T47D (cell line): Measurements from ENCODE around the gene CEP57L1.
"Not testable (repeated sequence)": the region's sequence is repeated elsewhere in the genome, so short reads cannot be mapped to it uniquely, and the experiment has no call there.

Experiments
- DNase-seq, 2 experiments: peaks; one replicate each; pipeline versions ENCODE4 v3.0.0 to v3.0.0-alpha.2; 2011 to 2012; ENCODE audit warnings: low read depth in 1 of 2, low spot score in 1 of 2
- JUND ChIP-seq: IDR thresholded peaks from 2 replicates; pipeline ENCODE4 v1.6.1; 2012; ENCODE audit warnings: low read depth
- in situ Hi-C: cut with HindIII; loops from 2 replicates; pipeline ENCODE4 v1.10.0; 2016; ENCODE audit warnings: low sequenced_read_pairs, low pct_unique_long_range_greater_than_20kb

CEP57L1 gene

GRCh38 chr6:109179507-109179906 is 84.2 kb downstream of the CEP57L1 start:
- no peak for TF ChIP-seq JUND
- in situ Hi-C loops: no loop called here
- DNase-seq: no peak

DNA sequence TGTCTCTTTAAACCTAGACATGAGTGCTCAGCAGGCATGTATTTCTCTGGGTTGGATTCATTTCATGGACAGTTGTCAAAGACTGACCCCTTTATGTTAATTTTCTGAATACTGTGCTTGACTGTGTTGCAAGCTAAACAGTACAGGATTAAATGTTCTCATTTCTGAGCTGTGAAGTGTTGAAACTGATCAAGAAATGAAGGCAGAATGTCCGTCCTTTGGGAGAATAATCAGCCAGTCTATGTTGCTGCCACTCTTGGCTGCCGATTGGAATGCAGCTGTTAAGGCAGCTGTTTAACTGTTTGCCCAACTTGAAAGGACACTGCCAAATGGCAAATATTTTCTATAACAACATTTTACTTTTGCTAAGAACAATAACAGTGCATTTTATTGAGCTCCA is 87.3 kb downstream of the CEP57L1 start:
- no peak for DNase-seq
- TF ChIP-seq JUND: no peak
- in situ Hi-C loops: no loop called here

- TF ChIP-seq JUND: no peak
- DNase-seq: no peak
- in situ Hi-C loops: no loop called here
These were observed 87.9 kb downstream of the CEP57L1 start for GRCh38 chr6:109183109-109183650.

GRCh38 chr6:109184638-109185037 is 89.3 kb downstream of the CEP57L1 start:
- in situ Hi-C loops: no loop called here
- TF ChIP-seq JUND: no peak
- DNase-seq: no peak

DNA sequence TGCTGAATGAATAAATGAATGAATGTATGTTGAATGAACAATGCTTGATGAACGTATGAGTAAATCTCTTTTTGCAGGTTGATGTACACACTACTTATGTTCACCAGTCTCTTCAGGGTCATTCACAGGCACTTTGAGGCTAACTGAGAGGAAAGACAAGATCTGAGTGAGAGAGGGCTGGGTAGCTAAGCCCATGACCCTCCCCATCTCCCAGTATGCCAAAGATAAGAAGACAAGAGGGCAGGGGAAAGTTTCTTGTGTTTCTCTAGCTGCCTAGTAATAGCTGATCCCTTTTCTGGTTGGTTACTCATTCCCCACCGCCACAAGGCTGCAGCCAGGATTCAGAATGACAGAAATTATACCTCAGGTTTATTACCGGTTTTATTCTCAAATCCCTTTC is 90.7 kb downstream of the CEP57L1 start:
- DNase-seq: no peak
- in situ Hi-C loops: no loop called here
- TF ChIP-seq JUND: no peak

DNA sequence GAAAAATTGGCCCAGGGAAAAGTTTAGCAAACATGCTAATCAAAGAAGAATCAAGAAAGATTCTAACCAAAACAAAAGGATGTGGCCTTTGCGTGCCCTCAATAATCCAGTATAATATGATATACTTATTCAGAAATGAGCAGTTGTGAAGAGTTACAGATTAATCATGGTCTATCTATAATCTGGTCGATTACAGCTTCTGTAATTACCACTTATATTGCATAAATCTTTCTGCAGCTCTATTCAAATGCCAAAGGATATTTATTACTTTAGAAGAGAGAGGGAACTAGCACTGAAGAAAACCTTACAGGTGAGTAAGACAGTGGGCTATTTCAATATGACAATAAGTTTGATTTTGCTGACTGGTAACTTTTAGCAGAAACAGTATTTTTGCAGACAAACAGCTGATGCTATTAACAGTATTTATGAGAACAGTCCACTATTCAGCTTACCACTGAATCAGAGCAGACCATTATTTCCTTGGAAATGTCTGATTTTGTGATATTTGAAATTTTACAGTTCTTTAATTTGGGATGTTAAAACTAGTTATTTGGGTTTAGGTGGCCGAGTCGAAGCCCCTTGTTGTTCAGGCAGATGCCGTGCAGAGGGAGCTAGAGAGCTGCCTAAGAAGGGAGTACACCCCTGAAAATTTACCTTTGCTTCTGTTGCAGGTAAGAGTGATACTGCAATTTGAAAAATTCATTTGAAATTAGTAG is 92.2 kb downstream of the CEP57L1 start:
- peak in 1 of 2 experiments; percentile 65 for DNase-seq
- no peak for TF ChIP-seq JUND
- in situ Hi-C loops: no loop called here

DNA sequence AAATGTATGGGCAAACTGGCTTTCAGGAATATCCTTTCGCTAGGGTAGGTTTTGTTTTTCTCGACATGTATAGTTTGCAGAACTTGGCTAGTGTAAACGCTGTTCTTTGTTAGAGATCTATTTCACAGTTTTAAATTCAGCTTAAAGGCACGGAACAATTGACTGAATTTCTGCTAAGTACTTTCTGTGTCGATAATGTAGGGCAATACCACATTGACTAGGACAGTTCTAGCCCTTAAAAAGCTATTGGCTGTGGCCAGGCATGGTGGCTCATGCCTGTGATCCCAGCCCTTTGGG is 92.8 kb downstream of the CEP57L1 start:
- no peak for DNase-seq
- in situ Hi-C loops: no loop called here
- TF ChIP-seq JUND: no peak

GRCh38 chr6:109191368-109191767 is 96.1 kb downstream of the CEP57L1 start:
- DNase-seq, in situ Hi-C loops: not testable (repeated sequence)

DNA sequence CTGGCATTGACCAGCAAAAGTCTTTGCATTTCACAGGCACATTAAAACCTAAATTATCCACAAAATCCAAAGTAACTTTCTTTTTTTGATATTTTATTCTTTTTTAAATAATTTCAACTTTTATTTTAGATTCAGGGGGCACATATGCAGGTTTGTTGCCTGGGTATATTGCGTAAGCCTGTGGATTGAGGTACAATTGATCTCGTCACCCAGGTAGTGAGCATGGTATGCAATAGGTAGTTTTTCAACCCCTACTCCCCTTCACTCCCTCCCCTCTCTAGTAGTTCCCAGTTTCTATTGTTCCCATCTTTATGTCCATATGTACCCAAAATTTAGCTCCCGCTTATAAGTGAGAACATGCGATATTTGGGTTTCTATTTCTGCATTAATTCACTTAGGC is 97.6 kb downstream of the CEP57L1 start:
- in situ Hi-C loops: no loop called here
- no peak for TF ChIP-seq JUND

DNA sequence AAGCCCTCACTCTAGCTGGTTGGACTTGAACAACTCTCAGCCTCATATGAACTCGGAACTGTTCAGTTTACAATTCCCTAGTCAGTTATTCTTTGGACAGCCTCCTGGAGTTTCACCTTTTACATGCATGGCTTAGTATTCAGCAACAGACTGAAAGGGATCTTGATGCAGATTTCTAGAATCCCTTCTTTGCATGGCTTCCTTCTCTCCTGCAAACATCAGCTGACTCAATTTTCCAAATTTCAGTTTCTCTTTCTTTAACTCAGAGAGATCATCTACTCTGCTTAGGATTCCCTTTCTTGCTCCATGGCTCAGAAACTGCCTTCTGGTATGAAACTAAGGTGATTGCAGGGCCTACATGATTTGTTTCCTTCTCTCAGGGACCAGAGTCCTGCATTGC is 99.6 kb downstream of the CEP57L1 start:
- no peak for TF ChIP-seq JUND
- in situ Hi-C loops: no loop called here
- DNase-seq: no peak

More for the DNA sequence above, 97.6 kb downstream of the CEP57L1 start:
- no peak for DNase-seq

DNA sequence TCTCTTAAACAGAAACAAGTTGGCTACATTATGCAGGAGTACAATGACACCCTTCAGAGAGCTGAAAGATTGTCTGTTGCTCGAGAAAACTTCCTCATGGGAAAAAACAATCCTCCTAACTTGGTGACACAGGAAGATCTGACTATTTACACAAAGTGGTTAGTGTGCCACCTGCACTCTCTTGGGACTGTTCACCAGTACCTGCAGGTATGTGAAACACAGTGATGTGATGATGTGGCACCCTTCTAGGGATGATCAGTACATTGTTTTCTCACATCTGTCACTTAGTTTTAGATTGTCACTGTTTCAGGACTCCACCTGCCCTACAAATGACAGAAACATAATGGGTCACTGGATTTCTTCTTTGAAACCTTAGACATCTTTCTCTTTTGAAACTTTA is 101.8 kb downstream of the CEP57L1 start:
- no peak for TF ChIP-seq JUND
- in situ Hi-C loops: no loop called here
- peak in 1 of 2 experiments; percentile 63 for DNase-seq

DNA sequence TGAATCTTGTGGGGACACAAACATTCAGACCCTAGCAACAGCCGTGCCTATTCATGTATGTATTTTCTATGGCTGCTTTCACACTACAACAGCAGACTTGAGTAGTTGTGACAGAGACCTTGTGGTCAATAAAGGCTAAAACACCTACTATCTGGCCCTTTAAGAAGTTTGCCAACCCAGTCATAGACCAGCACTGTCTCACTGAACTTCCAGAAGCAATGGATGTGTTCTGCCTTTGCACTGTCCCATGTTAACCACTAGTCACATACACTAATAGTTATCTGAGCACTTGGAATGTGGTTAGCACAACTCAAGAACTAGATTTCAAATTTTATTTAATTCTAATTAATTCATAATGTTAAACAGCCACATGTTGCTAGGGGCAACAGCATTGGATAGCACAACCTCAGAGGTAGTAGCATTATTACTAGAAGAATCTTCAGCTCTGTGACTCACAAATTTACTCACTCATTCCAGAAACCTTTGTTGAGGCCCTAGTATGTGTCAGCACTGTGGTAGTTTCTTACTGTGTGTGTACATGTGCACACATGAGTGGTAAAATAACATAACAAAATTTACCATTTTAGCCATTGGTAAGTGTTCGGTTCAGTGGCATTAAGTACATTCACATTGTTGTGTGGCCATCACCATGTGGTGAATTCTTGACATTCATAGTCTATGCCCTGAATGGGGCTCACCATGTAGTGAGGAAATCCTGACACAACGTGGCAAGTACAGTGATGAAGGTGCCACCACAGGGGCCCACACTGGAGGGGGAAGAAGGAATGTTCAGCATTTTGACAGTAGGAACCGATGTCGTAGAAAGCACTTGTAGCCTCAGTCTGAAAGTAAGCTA is 107.3 kb downstream of the CEP57L1 start:
- TF ChIP-seq JUND: no peak
- no peak for DNase-seq
- in situ Hi-C loops: no loop called here

- in situ Hi-C loops: no loop called here
- no peak for TF ChIP-seq JUND
- DNase-seq: no peak
These were observed 109.2 kb downstream of the CEP57L1 start for GRCh38 chr6:109204511-109204910.
